ENCODE measurements around the gene SWT1. TPM values are rescaled to one million over a fixed set of nuclear protein-coding genes. Genes with fewer than 3 reads are reported as not detected.
A peak's percentile ranks its signal among the peaks of the same experiment; 100 is the strongest.

The SWT1 gene
- total and polyA plus RNA-seq, 7 experiments from 2014 or later: 4.1 to 11.5 (median 5.2) TPM

GRCh38 chr1:185132534-185132933, 24.4 kb upstream of the SWT1 start:
- H3K27ac Mint-ChIP-seq: no peak overlapping the region
- DNase-seq (no peak), ATAC-seq (no peak)
- no peaks in the 10 kb centered on the region for H3K4me1 ChIP-seq (ENCODE audit: control insufficient read depth in 2 of 2, insufficient read depth in 2 of 2, low read length in 2 of 2)
- peaks cover 5 to 31% (median 8%) of the 10 kb centered on the region in 3 experiments for H3K36me3 ChIP-seq (ENCODE audit: control insufficient read depth in 2 of 3, insufficient read depth in 3 of 3, low read length in 3 of 3)
- H3K36me3 Mint-ChIP-seq: peaks cover 14 to 74% (median 45%) of the 10 kb centered on the region in 5 donors
- no peaks in the 10 kb centered on the region for H3K27me3 Mint-ChIP-seq
- intact Hi-C loops (cut with micrococcal nuclease): no loop called here
- H3K27ac ChIP-seq (ENCODE audit: low read depth, low read length): no peak overlapping the region
- no peaks in the 10 kb centered on the region for H3K27me3 ChIP-seq (ENCODE audit: control insufficient read depth in 2 of 2, insufficient read depth in 2 of 2, low read length in 2 of 2)
- H3K9me3 ChIP-seq (ENCODE audit: control insufficient read depth in 2 of 3, low read length in 3 of 3): no peaks in the 10 kb centered on the region
- CTCF ChIA-PET: no interaction called here
- H3K4me3 Mint-ChIP-seq: no peak overlapping the region
- H3K9me3 Mint-ChIP-seq: peaks cover 0 to 11% (median 4%) of the 10 kb centered on the region in 11 donors
- POLR2A ChIA-PET: interaction anchor here (0.6 to 0.7 kb wide), 2 partner anchors 206 to 539 kb away, joined by 4 to 6 read pairs; no protein-coding TSS in a partner anchor
- peaks cover 0 to 5% (median 0%) of the 10 kb centered on the region in 7 donors for H3K4me1 Mint-ChIP-seq
- H3K4me3 ChIP-seq (ENCODE audit: low read length): no peak overlapping the region

- H3K27me3 ChIP-seq (ENCODE audit: control insufficient read depth in 2 of 2, insufficient read depth in 2 of 2, low read length in 2 of 2): no peaks in the 10 kb centered on the region
- peaks cover 0 to 3% (median 0%) of the 10 kb centered on the region in 11 donors for H3K9me3 Mint-ChIP-seq
- no peak overlapping the region for H3K4me3 Mint-ChIP-seq
- H3K4me3 ChIP-seq (ENCODE audit: low read length): no peak overlapping the region
- H3K27ac ChIP-seq (ENCODE audit: low read depth, low read length): no peak overlapping the region
- no peaks in the 10 kb centered on the region for H3K27me3 Mint-ChIP-seq
- peaks cover 0 to 5% (median 0%) of the 10 kb centered on the region in 7 donors for H3K4me1 Mint-ChIP-seq
- ATAC-seq (no peak), DNase-seq (no peak)
- H3K27ac Mint-ChIP-seq: no peak overlapping the region
- peaks cover under 1 to 27% (median 4%) of the 10 kb centered on the region in 3 experiments for H3K36me3 ChIP-seq (ENCODE audit: control insufficient read depth in 2 of 3, insufficient read depth in 3 of 3, low read length in 3 of 3)
- POLR2A ChIA-PET: no interaction called here
- H3K36me3 Mint-ChIP-seq: peaks cover 0 to 62% (median 27%) of the 10 kb centered on the region in 5 donors
- H3K9me3 ChIP-seq (ENCODE audit: control insufficient read depth in 2 of 3, low read length in 3 of 3): no peaks in the 10 kb centered on the region
- no peaks in the 10 kb centered on the region for H3K4me1 ChIP-seq (ENCODE audit: control insufficient read depth in 2 of 2, insufficient read depth in 2 of 2, low read length in 2 of 2)
- intact Hi-C loops (cut with micrococcal nuclease): no loop called here
- CTCF ChIA-PET: no interaction called here
These were observed 18.9 kb upstream of the SWT1 start for GRCh38 chr1:185137896-185138545.

DNA sequence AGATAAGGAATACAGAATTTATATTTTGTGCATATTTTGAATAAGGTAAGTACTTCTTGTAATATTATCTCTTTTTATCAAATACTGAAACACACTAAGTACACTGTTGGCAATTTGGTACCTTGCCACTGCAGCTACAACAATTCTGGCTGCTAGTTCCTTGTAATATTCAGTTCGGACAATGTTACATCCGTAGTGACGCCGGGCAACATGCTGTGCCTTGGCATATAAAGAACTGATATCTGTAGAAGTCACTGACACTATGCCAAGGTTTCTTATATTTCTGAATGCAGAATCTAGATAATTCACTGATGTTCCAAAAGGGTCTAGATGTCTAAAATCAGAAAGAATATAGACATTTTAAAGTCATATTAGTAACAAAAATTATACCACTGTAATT, 17.7 kb upstream of the SWT1 start:
- ATAC-seq (no peak), DNase-seq (no peak)
- Mint-ChIP-seq H3K27me3 (no peaks in the 10 kb centered on the region), H3K9me3 (no peaks in the 10 kb centered on the region), H3K36me3 (peaks cover 0 to 50% (median 18%) of the 10 kb centered on the region in 5 donors), H3K4me3 (no peak overlapping the region), H3K27ac (no peak overlapping the region), H3K4me1 (peaks cover 0 to 5% (median 0%) of the 10 kb centered on the region in 7 donors)
- Histone ChIP-seq H3K27ac (ENCODE audit: low read depth, low read length) (no peak overlapping the region), H3K27me3 (ENCODE audit: control insufficient read depth in 2 of 2, insufficient read depth in 2 of 2, low read length in 2 of 2) (no peaks in the 10 kb centered on the region), H3K4me3 (ENCODE audit: low read length) (no peak overlapping the region), H3K36me3 (ENCODE audit: control insufficient read depth in 2 of 3, insufficient read depth in 3 of 3, low read length in 3 of 3) (peaks cover 0 to 19% (median 4%) of the 10 kb centered on the region in 3 experiments), H3K4me1 (ENCODE audit: control insufficient read depth in 2 of 2, insufficient read depth in 2 of 2, low read length in 2 of 2) (no peaks in the 10 kb centered on the region), H3K9me3 (ENCODE audit: control insufficient read depth in 2 of 3, low read length in 3 of 3) (no peaks in the 10 kb centered on the region)
- CTCF ChIA-PET: no interaction called here
- POLR2A ChIA-PET: no interaction called here
- intact Hi-C loops (cut with micrococcal nuclease): no loop called here

DNA sequence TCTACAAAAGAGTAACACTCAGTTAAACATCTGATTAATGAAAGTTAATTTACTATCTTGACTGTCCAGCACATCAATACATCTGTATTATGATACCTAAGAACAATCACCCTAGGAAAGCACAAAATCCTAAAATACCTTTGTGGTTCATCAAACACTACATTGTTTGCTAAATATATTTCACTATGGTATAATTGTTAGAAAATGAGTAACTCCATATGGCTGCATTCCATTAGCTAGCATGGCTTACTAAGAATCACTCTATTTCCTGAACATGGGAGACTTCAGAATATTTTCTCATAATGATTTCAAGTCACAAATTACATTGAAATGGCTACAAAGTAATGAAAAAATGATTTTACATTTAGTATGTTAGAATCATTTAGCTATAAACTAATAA, 12.7 kb upstream of the SWT1 start:
- H3K9me3 Mint-ChIP-seq: no peaks in the 10 kb centered on the region

GRCh38 chr1:185151215-185151614, 5.8 kb upstream of the SWT1 start:
- no peaks in the 10 kb centered on the region for H3K9me3 ChIP-seq (ENCODE audit: control insufficient read depth in 2 of 3, low read length in 3 of 3)
- ATAC-seq (no peak), DNase-seq (no peak)
- H3K4me3 Mint-ChIP-seq: no peak overlapping the region
- peaks cover 0 to 24% (median 11%) of the 10 kb centered on the region in 3 experiments for H3K36me3 ChIP-seq (ENCODE audit: control insufficient read depth in 2 of 3, insufficient read depth in 3 of 3, low read length in 3 of 3)
- CTCF ChIA-PET: no interaction called here
- peaks cover 8 to 39% (median 35%) of the 10 kb centered on the region in 5 donors for H3K36me3 Mint-ChIP-seq
- intact Hi-C loops (cut with micrococcal nuclease): loop anchor here (10.0 kb wide), 2 partner anchors 134 to 1144 kb away; partner anchors contain the start of gene PRG4 (in 1 of the 2)
- POLR2A ChIA-PET: no interaction called here
- H3K4me3 ChIP-seq (ENCODE audit: low read length): no peak overlapping the region
- no peak overlapping the region for H3K27ac ChIP-seq (ENCODE audit: low read depth, low read length)
- H3K4me1 Mint-ChIP-seq: peaks cover 19 to 45% (median 38%) of the 10 kb centered on the region in 7 donors
- H3K27ac Mint-ChIP-seq: no peak overlapping the region
- H3K9me3 Mint-ChIP-seq: no peaks in the 10 kb centered on the region
- peaks cover 9 to 15% of the 10 kb centered on the region in 2 donors for H3K4me1 ChIP-seq (ENCODE audit: control insufficient read depth in 2 of 2, insufficient read depth in 2 of 2, low read length in 2 of 2)
- H3K27me3 ChIP-seq (ENCODE audit: control insufficient read depth in 2 of 2, insufficient read depth in 2 of 2, low read length in 2 of 2): no peaks in the 10 kb centered on the region
- no peaks in the 10 kb centered on the region for H3K27me3 Mint-ChIP-seq

More for the DNA sequence above, 12.7 kb upstream of the SWT1 start:
- ATAC-seq (no peak), DNase-seq (no peak)
- Mint-ChIP-seq H3K4me3 (no peak overlapping the region), H3K27me3 (no peaks in the 10 kb centered on the region), H3K36me3 (peaks cover 8 to 46% (median 28%) of the 10 kb centered on the region in 5 donors), H3K4me1 (peaks cover 0 to 7% (median 0%) of the 10 kb centered on the region in 7 donors), H3K27ac (no peak overlapping the region)
- ChIA-PET CTCF (interaction anchor here (0.6 kb wide), 1 partner anchor 94 kb away, joined by 7 read pairs; no protein-coding TSS in a partner anchor), POLR2A (no interaction called here)
- no peaks in the 10 kb centered on the region for H3K4me1 ChIP-seq (ENCODE audit: control insufficient read depth in 2 of 2, insufficient read depth in 2 of 2, low read length in 2 of 2)
- H3K4me3 ChIP-seq (ENCODE audit: low read length): no peak overlapping the region
- no peaks in the 10 kb centered on the region for H3K9me3 ChIP-seq (ENCODE audit: control insufficient read depth in 2 of 3, low read length in 3 of 3)
- no peaks in the 10 kb centered on the region for H3K27me3 ChIP-seq (ENCODE audit: control insufficient read depth in 2 of 2, insufficient read depth in 2 of 2, low read length in 2 of 2)
- no peak overlapping the region for H3K27ac ChIP-seq (ENCODE audit: low read depth, low read length)
- intact Hi-C loops (cut with micrococcal nuclease): no loop called here
- peaks cover 0 to 24% (median 2%) of the 10 kb centered on the region in 3 experiments for H3K36me3 ChIP-seq (ENCODE audit: control insufficient read depth in 2 of 3, insufficient read depth in 3 of 3, low read length in 3 of 3)

DNA sequence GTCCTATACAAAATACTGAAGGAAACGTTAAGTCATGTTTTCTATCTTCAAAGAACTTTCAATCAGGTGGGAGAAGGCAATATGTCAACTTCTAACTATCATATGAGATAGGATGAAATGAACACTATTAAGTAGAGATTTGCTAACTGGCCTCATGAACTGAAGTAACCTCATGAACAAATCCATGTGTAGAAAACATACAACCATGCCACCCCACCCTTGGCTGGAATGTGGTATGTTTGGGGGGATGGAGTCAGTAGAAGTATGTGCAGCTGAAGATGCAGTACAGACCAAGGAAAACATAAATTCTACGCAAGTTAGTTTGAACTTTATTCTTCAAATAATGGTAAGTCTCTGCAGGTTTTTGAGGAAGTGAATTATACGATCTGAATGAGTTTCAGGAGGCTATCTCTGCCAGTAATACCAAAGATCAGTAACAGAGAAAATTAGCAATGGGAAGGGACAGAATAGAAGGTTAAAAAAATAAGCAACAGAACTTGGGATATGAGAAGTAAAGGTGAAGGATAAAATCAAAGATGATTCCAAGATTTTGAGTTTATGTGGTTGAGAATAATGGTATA, 4.7 kb upstream of the SWT1 start:
- ATAC-seq: no peak
- CTCF ChIA-PET: no interaction called here
- Histone ChIP-seq H3K9me3 (ENCODE audit: control insufficient read depth in 2 of 3, low read length in 3 of 3) (no peaks in the 10 kb centered on the region), H3K27ac (ENCODE audit: low read depth, low read length) (no peak overlapping the region), H3K4me3 (ENCODE audit: low read length) (no peak overlapping the region), H3K4me1 (ENCODE audit: control insufficient read depth in 2 of 2, insufficient read depth in 2 of 2, low read length in 2 of 2) (peaks cover 9 to 15% of the 10 kb centered on the region in 2 donors), H3K27me3 (ENCODE audit: control insufficient read depth in 2 of 2, insufficient read depth in 2 of 2, low read length in 2 of 2) (no peaks in the 10 kb centered on the region), H3K36me3 (ENCODE audit: control insufficient read depth in 2 of 3, insufficient read depth in 3 of 3, low read length in 3 of 3) (peaks cover 0 to 31% (median 11%) of the 10 kb centered on the region in 3 experiments)
- Mint-ChIP-seq H3K27me3 (no peaks in the 10 kb centered on the region), H3K4me3 (peak overlapping the region in 3 of 10 donors; percentile 0 to 24 (median 11)), H3K36me3 (peaks cover 8 to 39% (median 31%) of the 10 kb centered on the region in 5 donors), H3K9me3 (no peaks in the 10 kb centered on the region), H3K27ac (peak overlapping the region in 4 of 9 donors; percentile 2 to 4 (median 2)), H3K4me1 (peaks cover 19 to 46% (median 40%) of the 10 kb centered on the region in 7 donors)
- no peak for DNase-seq
- intact Hi-C loops (cut with micrococcal nuclease): loop anchor here (10.0 kb wide), 2 partner anchors 133 to 1143 kb away; partner anchors contain the start of gene PRG4 (in 1 of the 2)
- POLR2A ChIA-PET: no interaction called here
